Astrocyte of the cerebellum (primary cell): Measurements from ENCODE around the gene OR6C1.
"Not testable (repeated sequence)": the region's sequence is repeated elsewhere in the genome, so short reads cannot be mapped to it uniquely, and the experiment has no call there.

Experiments used
- DNase-seq: peaks from one replicate; pipeline ENCODE4 v3.0.0-alpha.2; 2011; ENCODE audit warnings: low read depth
- H3K4me3 ChIP-seq: 2 replicates; pipeline ENCODE4 v1.5.1; 2011; ENCODE audit warnings: mild to moderate bottlenecking, low read depth, low read length, moderate library complexity
- in situ Hi-C: cut with HindIII; loops from 2 replicates; pipeline ENCODE4 v1.10.0; 2017; ENCODE audit warnings: low sequenced_read_pairs
- TF ChIP-seq, protein P1 (sequence below): IDR thresholded peaks from 2 replicates; pipeline ENCODE4 v1.5.1; 2012; ENCODE audit warnings: low read length, low read depth, moderate library complexity, mild to moderate bottlenecking; ENCODE audit errors: missing control alignments

OR6C1 gene

DNA sequence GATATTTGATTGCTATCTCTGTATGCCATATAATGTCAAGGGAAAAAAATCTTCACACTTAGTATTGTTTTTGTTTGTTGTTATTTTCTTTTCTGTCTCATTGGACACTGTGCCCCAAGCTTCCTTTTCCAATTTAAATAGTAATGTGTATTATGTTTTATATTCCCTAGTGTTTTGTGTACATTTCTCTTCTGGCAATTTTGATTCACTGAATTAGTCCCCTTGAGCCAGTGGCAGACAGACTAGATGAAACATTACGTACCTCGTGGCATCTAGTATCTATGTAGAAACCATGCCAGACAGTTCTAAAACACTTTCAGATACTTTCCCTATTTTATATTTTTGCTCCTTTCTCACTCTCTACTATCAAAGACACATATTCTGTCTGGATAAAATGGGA lies at the start of gene OR6C1:
Gene OR6C1, plus strand, starts transcription at position 301 of the 400 bp plus-strand sequence. CDS start 6,257 bp downstream, outside the sequence.
- no peak for DNase-seq
- no peak within 1 kb of the TSS for H3K4me3 ChIP-seq
- TF ChIP-seq, protein P1, sequence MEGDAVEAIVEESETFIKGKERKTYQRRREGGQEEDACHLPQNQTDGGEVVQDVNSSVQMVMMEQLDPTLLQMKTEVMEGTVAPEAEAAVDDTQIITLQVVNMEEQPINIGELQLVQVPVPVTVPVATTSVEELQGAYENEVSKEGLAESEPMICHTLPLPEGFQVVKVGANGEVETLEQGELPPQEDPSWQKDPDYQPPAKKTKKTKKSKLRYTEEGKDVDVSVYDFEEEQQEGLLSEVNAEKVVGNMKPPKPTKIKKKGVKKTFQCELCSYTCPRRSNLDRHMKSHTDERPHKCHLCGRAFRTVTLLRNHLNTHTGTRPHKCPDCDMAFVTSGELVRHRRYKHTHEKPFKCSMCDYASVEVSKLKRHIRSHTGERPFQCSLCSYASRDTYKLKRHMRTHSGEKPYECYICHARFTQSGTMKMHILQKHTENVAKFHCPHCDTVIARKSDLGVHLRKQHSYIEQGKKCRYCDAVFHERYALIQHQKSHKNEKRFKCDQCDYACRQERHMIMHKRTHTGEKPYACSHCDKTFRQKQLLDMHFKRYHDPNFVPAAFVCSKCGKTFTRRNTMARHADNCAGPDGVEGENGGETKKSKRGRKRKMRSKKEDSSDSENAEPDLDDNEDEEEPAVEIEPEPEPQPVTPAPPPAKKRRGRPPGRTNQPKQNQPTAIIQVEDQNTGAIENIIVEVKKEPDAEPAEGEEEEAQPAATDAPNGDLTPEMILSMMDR = no peak
- in situ Hi-C loops = no loop called here

DNA sequence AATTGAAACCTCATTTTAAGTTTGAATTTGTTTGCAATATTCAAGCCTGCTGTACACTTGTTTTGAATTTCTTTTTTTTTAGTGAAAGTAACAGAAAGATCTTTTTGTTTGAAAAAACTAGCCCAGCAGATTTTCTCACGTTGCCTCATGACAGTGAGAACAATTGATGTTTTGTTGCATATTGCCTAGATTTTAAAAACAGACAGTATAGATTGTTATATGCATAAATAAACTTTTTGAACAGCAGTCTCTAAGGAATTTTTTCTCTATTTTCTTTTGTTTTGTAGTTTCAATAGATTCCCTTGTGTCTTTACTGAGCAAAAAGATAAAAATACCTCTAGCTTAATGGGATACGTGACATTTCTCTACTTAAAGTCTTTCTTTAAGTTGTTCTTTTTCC lies 33.2 kb upstream of the OR6C1 start:
- TF ChIP-seq, protein P1 = no peak
- DNase-seq = no peak
- H3K4me3 ChIP-seq = no peak overlapping the region
- in situ Hi-C loops = no loop called here

DNA sequence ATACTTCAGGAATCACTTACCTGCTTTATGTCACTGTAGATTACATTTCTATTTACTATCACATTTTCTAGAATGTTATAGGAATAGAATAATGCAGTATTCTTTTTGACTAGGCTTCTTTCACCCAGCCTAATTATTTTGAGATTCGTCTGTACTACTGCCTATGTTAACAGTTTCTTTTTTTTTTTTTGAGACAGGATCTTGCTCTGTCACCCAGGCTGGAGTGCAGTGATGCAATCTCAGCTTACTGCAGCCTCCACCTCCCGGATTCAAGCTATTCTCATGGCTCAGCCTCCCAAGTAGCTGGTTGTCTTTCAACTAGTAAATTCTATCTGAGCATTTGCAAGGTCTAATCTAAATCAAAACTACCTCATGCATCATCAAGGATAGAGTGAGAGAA lies 24.1 kb upstream of the OR6C1 start:
- no peak for DNase-seq
- TF ChIP-seq, protein P1 = no peak
- in situ Hi-C loops = no loop called here
- H3K4me3 ChIP-seq = no peak overlapping the region

DNA sequence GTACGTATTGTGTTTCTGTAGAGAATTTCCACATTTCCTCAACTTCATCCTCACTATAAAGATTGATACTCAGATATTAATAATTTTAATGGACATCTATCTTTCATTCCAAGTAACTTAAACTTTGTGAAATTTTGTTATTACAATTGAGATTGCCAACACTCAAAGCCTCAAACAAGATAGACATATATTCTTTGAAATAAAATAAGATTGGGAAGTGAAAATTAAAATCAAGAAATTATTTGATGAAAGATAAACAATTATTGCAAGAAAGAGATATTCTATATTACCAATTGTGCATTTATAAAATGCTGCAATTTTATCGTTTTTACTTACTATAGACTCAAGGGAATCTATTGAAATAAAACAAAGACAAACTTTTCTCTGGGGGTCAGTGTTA lies 17.7 kb upstream of the OR6C1 start, which contains the start of gene OR6C6:
Gene OR6C6, minus strand, starts transcription at position 101 of the 400 bp plus-strand sequence. CDS start 1,337 bp downstream, outside the sequence.
- TF ChIP-seq, protein P1 = no peak

DNA sequence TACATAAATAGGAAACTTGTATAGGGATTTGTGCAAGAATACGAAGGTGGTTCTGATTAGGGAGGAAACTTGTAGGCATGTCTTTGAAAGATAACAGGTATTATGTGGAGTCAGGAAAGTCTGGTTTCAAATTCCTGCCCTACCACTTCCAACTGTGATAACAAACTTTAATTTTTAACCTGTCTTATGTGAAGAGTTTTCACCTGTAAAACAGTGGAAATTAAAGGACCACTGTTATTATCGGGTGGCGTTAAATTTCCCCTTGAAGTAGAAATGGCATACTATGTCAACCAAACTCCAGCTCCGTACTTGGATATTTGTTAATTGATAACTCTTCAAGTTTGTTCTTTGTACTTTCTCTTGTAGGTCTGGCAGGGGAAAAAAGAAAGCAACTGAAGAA lies 6.1 kb downstream of the OR6C1 start:
- H3K4me3 ChIP-seq = no peak overlapping the region
- in situ Hi-C loops = loop anchor here (5.0 kb wide), 1 partner anchor 57 kb away; no protein-coding TSS in a partner anchor
- TF ChIP-seq, protein P1 = no peak
- DNase-seq = no peak

More for the DNA sequence above, 17.7 kb upstream of the OR6C1 start, which contains the start of gene OR6C6:
- DNase-seq = no peak
- no peak within 1 kb of the TSS for H3K4me3 ChIP-seq
- in situ Hi-C loops = no loop called here

DNA sequence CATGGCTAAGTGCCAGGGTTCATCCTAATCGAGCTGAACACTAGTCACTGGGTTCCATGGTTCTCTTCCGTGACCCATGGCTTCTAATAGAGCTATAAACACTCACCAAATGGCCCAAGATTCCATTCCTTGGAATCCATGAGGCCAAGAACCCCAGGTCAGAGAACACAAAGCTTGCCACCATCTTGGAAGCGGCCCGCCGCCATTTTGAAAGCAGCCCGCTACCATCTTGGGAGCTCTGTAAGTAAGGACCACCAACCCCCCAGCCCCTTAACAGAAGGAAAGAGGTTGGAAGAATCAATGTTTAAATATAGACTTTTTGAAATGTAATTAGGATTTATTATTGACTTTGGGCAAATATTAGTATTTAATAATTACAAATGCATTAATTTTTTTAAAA lies 11.7 kb downstream of the OR6C1 start:
- DNase-seq, H3K4me3 ChIP-seq, in situ Hi-C loops: not testable (repeated sequence)

DNA sequence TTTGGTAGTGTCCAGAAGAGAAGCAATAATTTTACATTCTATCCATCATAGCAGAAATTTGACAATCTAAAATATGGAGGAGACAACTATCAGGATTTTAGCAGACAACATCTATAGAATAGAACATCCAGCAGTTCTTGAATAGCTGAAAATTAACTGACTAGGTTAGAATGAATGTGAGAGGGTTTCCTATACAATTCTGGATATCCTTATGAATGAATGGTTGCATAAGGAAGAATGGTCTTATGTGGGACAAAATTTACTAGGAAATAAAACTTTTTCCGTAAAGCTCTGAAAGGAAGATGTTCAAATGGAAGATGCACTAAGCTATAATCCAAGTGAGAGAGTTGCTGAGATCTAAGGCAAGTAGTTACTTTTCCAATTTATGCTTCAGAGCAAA lies 16.3 kb downstream of the OR6C1 start, which contains the start of gene OR6C3:
Gene OR6C3, plus strand, starts transcription at position 301 of the 400 bp plus-strand sequence. CDS start 955 bp downstream, outside the sequence.
- no peak within 1 kb of the TSS for H3K4me3 ChIP-seq
- no peak for DNase-seq
- in situ Hi-C loops = no loop called here
- TF ChIP-seq, protein P1 = no peak
